Panc1 (cell line): ENCODE measurements around the gene C2CD4A. TPM values are rescaled to one million over a fixed set of nuclear protein-coding genes. Genes with fewer than 3 reads are reported as not detected.

ENCODE experiments used
- ATAC-seq: fragments of 200-7000 bp; cut with Tn5 transposase; 2 replicates; pipeline ENCODE4 v1.9.1; 2020; ENCODE audit warnings: mild to moderate bottlenecking, moderate library complexity
- BruUV-seq: library from RNA; stranded (reverse); fragments of 400-500 nt; replicated peaks from 2 replicates; lab custom pipeline; 2021; lab: Mats Ljungman, UMichigan
- CTCF ChIA-PET: fragments of 300-600 bp; sonication (Branson Sonifier 250); formaldehyde crosslinking; loops from one replicate; lab custom pipeline; 2022; ENCODE audit warnings: antibody characterized with exemption; lab: Charles Lee
- POLR2A ChIA-PET: fragments of 300-600 bp; sonication (Branson Sonifier 250); formaldehyde crosslinking; loops from one replicate; lab custom pipeline; 2022; ENCODE audit warnings: antibody characterized with exemption; lab: Charles Lee
- DNase-seq: peaks from one replicate; pipeline ENCODE4 v3.0.0-alpha.2; 2010; ENCODE audit warnings: low read depth, low spot score
- H3K27ac ChIP-seq: 2 replicates; pipeline ENCODE4 v1.5.1; 2011; ENCODE audit warnings: mild to moderate bottlenecking, low read length, inconsistent platforms
- H3K27me3 ChIP-seq: fragments of 200-500 bp; sonication (Bioruptor generic); 2 replicates; pipeline ENCODE4 v1.6.0; 2014; ENCODE audit warnings: low read length, inconsistent platforms; ENCODE audit not compliant: control insufficient read depth, insufficient read depth
- H3K36me3 ChIP-seq: fragments of 200-500 bp; sonication (Bioruptor generic); 2 replicates; pipeline ENCODE4 v1.5.1; 2014; ENCODE audit warnings: inconsistent platforms, mild to moderate bottlenecking, low read length, moderate library complexity; ENCODE audit not compliant: control insufficient read depth, insufficient read depth
- H3K4me1 ChIP-seq: 2 replicates; pipeline ENCODE4 v1.5.1; 2011; ENCODE audit warnings: inconsistent platforms, mild to moderate bottlenecking, low read length, moderate library complexity; ENCODE audit not compliant: control insufficient read depth, insufficient read depth
- H3K4me3 ChIP-seq, 2 experiments: 2 replicates each; pipeline ENCODE4 v1.5.1; 2011 to 2012; ENCODE audit warnings: low read depth in 2 of 2, low read length in 2 of 2, mild to moderate bottlenecking in 2 of 2, inconsistent platforms in 1 of 2, moderate library complexity in 1 of 2
- H3K9me3 ChIP-seq: fragments of 200-500 bp; sonication (Bioruptor generic); 2 replicates; pipeline ENCODE4 v1.5.1; 2014; ENCODE audit warnings: low read depth, mild to moderate bottlenecking, inconsistent platforms, low read length, moderate library complexity; ENCODE audit not compliant: control insufficient read depth, insufficient read depth
- CTCF ChIP-seq: fragments of 450-650 bp; IDR thresholded peaks from 2 replicates; pipeline ENCODE4 v1.5.1; 2017; ENCODE audit warnings: mild to moderate bottlenecking
- POLR2AphosphoS5 ChIP-seq: IDR thresholded peaks from 2 replicates; pipeline ENCODE4 v1.6.1; 2012; ENCODE audit warnings: mild to moderate bottlenecking, low read depth, low read length, moderate library complexity
- REST ChIP-seq, 2 experiments: IDR thresholded peaks; 2 replicates each; pipeline ENCODE4 v1.6.1; 2011 to 2012; ENCODE audit warnings: low read depth in 2 of 2, control low read depth in 1 of 2, low read length in 1 of 2, mild to moderate bottlenecking in 1 of 2, moderate library complexity in 1 of 2; ENCODE audit not compliant: insufficient read depth in 1 of 2
- SIN3A ChIP-seq: IDR thresholded peaks from 2 replicates; pipeline ENCODE4 v1.6.1; 2012; ENCODE audit warnings: low read depth, mild to moderate bottlenecking, low read length, moderate library complexity, borderline replicate concordance; ENCODE audit not compliant: insufficient read depth
- TCF7L2 ChIP-seq: IDR thresholded peaks from 2 replicates; pipeline ENCODE4 v1.6.1; 2011; ENCODE audit warnings: mild to moderate bottlenecking, low read depth, low read length, inconsistent platforms
- in situ Hi-C: cut with HindIII; loops from 2 replicates; pipeline ENCODE4 v1.10.0; 2016; ENCODE audit warnings: low sequenced_read_pairs, low pct_unique_long_range_greater_than_20kb
- intact Hi-C: fragments of 100-400 bp; cut with micrococcal nuclease; formaldehyde crosslinking; loops from one replicate; pipeline ENCODE4 v1.10.0; 2022; ENCODE audit not compliant: unreplicated experiment
- total RNA-seq: library from RNA; stranded (reverse); gene quantifications from one replicate; pipeline ENCODE4 v1.2.1, GENCODE V29; 2021; ENCODE audit not compliant: unreplicated experiment

C2CD4A gene
- total RNA-seq, 1 experiment from 2014 or later = 0.15 TPM

GRCh38 chr15:62083194-62084154, 16.7 kb downstream of the C2CD4A start:
- DNase-seq (no peak), ATAC-seq (no peak)
- H3K4me3 ChIP-seq = no peak overlapping the region
- in situ Hi-C loops = no loop called here
- H3K9me3 ChIP-seq = no peaks in the 10 kb centered on the region; the same call in 1 of the 2 replicates
- H3K27me3 ChIP-seq = no peaks in the 10 kb centered on the region
- H3K4me1 ChIP-seq = no peaks in the 10 kb centered on the region
- no TSS peak for BruUV-seq
- H3K27ac ChIP-seq = no peak overlapping the region
- ChIA-PET CTCF (no interaction called here), POLR2A (no interaction called here)
- intact Hi-C loops = no loop called here
- TF ChIP-seq SIN3A (no peak), POLR2AphosphoS5 (no peak), TCF7L2 (no peak), CTCF (no peak), REST (IDR thresholded peaks at IDR 0.05; ENCODE audit: insufficient read depth in 1 of 2, low read depth in 2 of 2, low read length in 1 of 2) (no peak)
- H3K36me3 ChIP-seq = no peaks in the 10 kb centered on the region

GRCh38 chr15:62085740-62086139, 19.0 kb downstream of the C2CD4A start:
- in situ Hi-C loops (no loop called here), intact Hi-C loops (no loop called here)
- H3K4me3 ChIP-seq = no peak overlapping the region
- BruUV-seq = no TSS peak
- ATAC-seq (no peak), DNase-seq (no peak)
- H3K9me3 ChIP-seq = no peaks in the 10 kb centered on the region; the same call in 1 of the 2 replicates
- ChIA-PET POLR2A (no interaction called here), CTCF (no interaction called here)
- TF ChIP-seq SIN3A (no peak), TCF7L2 (no peak), CTCF (no peak), POLR2AphosphoS5 (no peak), REST (IDR thresholded peaks at IDR 0.05; ENCODE audit: insufficient read depth in 1 of 2, low read depth in 2 of 2, low read length in 1 of 2) (no peak)
- no peaks in the 10 kb centered on the region for H3K36me3 ChIP-seq
- H3K27ac ChIP-seq = no peak overlapping the region
- no peaks in the 10 kb centered on the region for H3K27me3 ChIP-seq
- H3K4me1 ChIP-seq = no peaks in the 10 kb centered on the region
